ENCODE data around the gene FOLR3. TPM values are rescaled to one million over a fixed set of nuclear protein-coding genes. Genes with fewer than 3 reads are reported as not detected.

FOLR3 gene
- polyA plus RNA-seq, 2 donors, result 0.11 to 0.41 TPM

Other genes starting within 250 kb of the FOLR3 start
- gene XNDC1N, start 207.1 kb upstream of the FOLR3 start, polyA plus RNA-seq, result 1 to 10 TPM; 1.9 to 4.7 TPM
- gene RNF121, start 206.7 kb upstream of the FOLR3 start, polyA plus RNA-seq, result 10 to 100 TPM in 1 of 2 donors, 1 to 10 TPM in 1; 9.6 to 15.2 TPM
- 1 to 10 TPM; 2.9 to 4.6 TPM for gene IL18BP, start 136.8 kb upstream of the FOLR3 start, polyA plus RNA-seq
- 100 to 1,000 TPM; 108 to 205 TPM for gene NUMA1, start 55.2 kb upstream of the FOLR3 start, polyA plus RNA-seq
- 1 to 10 TPM; 3.1 to 4.6 TPM for gene LRRC51, start 54.9 kb upstream of the FOLR3 start, polyA plus RNA-seq
- 100 to 1,000 TPM in 1 of 2 donors, 10 to 100 TPM in 1; 50.6 to 109 TPM for gene LAMTOR1, start 32.4 kb upstream of the FOLR3 start, polyA plus RNA-seq
- gene TOMT, start 29.8 kb upstream of the FOLR3 start, polyA plus RNA-seq, result not detected
- gene ANAPC15, start 23.0 kb upstream of the FOLR3 start, polyA plus RNA-seq, result 10 to 100 TPM; 46.8 to 60.0 TPM
- gene FOLR1, start 56.4 kb downstream of the FOLR3 start, polyA plus RNA-seq, result under 1 TPM; 0.26 to 0.94 TPM
- gene FOLR2, start 81.1 kb downstream of the FOLR3 start, polyA plus RNA-seq, result 1 to 10 TPM; 1.1 to 2.8 TPM
- gene INPPL1, start 89.0 kb downstream of the FOLR3 start, polyA plus RNA-seq, result 10 to 100 TPM; 28.9 to 88.1 TPM
- not detected for gene PHOX2A, start 108.5 kb downstream of the FOLR3 start, polyA plus RNA-seq

Data from esophagus (tissue), 2 donors.